Neutrophil (primary cell): ENCODE results near the gene RFXAP.

ENCODE experiments used
- H3K27ac ChIP-seq: fragments of 200-600 bp; sonication (generic); 2 replicates; pipeline ENCODE4 v1.5.1; 2016; ENCODE audit warnings: mild to moderate bottlenecking, moderate library complexity
- H3K27me3 ChIP-seq: fragments of 200-600 bp; sonication (generic); 2 replicates; pipeline ENCODE4 v1.6.0; 2016; ENCODE audit warnings: mild to moderate bottlenecking
- H3K36me3 ChIP-seq: fragments of 200-600 bp; sonication (generic); 2 replicates; pipeline ENCODE4 v1.5.1; 2017
- H3K4me1 ChIP-seq, 2 experiments: fragments of 200-600 bp in 1 of 2; sonication (generic) in 1 of 2; 1 replicate in 1 of 2; 2 replicates in 1 of 2; pipeline versions ENCODE4 v1.5.1 to v1.6.1; 2013 to 2016; ENCODE audit warnings: low read depth in 1 of 2, low read length in 1 of 2, mild to moderate bottlenecking in 1 of 2, moderate library complexity in 1 of 2; ENCODE audit not compliant: control insufficient read depth in 1 of 2, insufficient read depth in 1 of 2
- H3K4me3 ChIP-seq, 2 experiments: fragments of 200-600 bp in 1 of 2; sonication (generic) in 1 of 2; 1 replicate in 1 of 2; 2 replicates in 1 of 2; pipeline ENCODE4 v1.5.1; 2013 to 2016; ENCODE audit warnings: low read depth in 1 of 2, low read length in 1 of 2, mild to moderate bottlenecking in 1 of 2, moderate library complexity in 1 of 2
- H3K9me3 ChIP-seq: fragments of 200-600 bp; sonication (generic); 2 replicates; pipeline ENCODE4 v1.5.1; 2016
- CTCF ChIP-seq: fragments of 200-600 bp; sonication (generic); IDR thresholded peaks from 2 replicates; pipeline ENCODE4 v1.5.1; 2016; ENCODE audit warnings: antibody characterized with exemption

RFXAP gene

GRCh38 chr13:36840718-36841250 is 21.8 kb downstream of the RFXAP start:
- Histone ChIP-seq H3K36me3 (no peaks in the 10 kb centered on the region), H3K9me3 (no peaks in the 10 kb centered on the region), H3K27ac (no peak overlapping the region), H3K27me3 (no peaks in the 10 kb centered on the region), H3K4me1 (no peaks in the 10 kb centered on the region), H3K4me3 (no peak overlapping the region)
- no peak for TF ChIP-seq CTCF

- H3K9me3 ChIP-seq = no peaks in the 10 kb centered on the region
- H3K36me3 ChIP-seq = no peaks in the 10 kb centered on the region
- H3K27ac ChIP-seq = no peak overlapping the region
- no peaks in the 10 kb centered on the region for H3K27me3 ChIP-seq
- H3K4me3 ChIP-seq = no peak overlapping the region
- no peak for TF ChIP-seq CTCF
- H3K4me1 ChIP-seq = no peaks in the 10 kb centered on the region
These were observed 22.4 kb downstream of the RFXAP start for GRCh38 chr13:36841391-36841790.

GRCh38 chr13:36847606-36848005 is 28.6 kb downstream of the RFXAP start:
- Histone ChIP-seq H3K4me1 (no peaks in the 10 kb centered on the region), H3K27me3 (no peaks in the 10 kb centered on the region), H3K27ac (no peak overlapping the region), H3K9me3 (no peaks in the 10 kb centered on the region), H3K36me3 (no peaks in the 10 kb centered on the region), H3K4me3 (no peak overlapping the region)
- no peak for TF ChIP-seq CTCF

GRCh38 chr13:36848199-36848982 is 29.4 kb downstream of the RFXAP start:
- no peaks in the 10 kb centered on the region for H3K4me1 ChIP-seq
- TF ChIP-seq CTCF = no peak
- no peaks in the 10 kb centered on the region for H3K9me3 ChIP-seq
- no peaks in the 10 kb centered on the region for H3K36me3 ChIP-seq
- no peak overlapping the region for H3K27ac ChIP-seq
- no peaks in the 10 kb centered on the region for H3K27me3 ChIP-seq
- H3K4me3 ChIP-seq = no peak overlapping the region

- Histone ChIP-seq H3K4me3 (no peak overlapping the region), H3K27ac (no peak overlapping the region), H3K9me3 (no peaks in the 10 kb centered on the region), H3K4me1 (no peaks in the 10 kb centered on the region), H3K27me3 (no peaks in the 10 kb centered on the region), H3K36me3 (no peaks in the 10 kb centered on the region)
- no peak for TF ChIP-seq CTCF
These were observed 31.9 kb downstream of the RFXAP start for GRCh38 chr13:36850790-36851438.
